ENCODE data around the gene DPYSL4.

DPYSL4 gene

GRCh38 chr10:132197271-132198067 lies 10.7 kb downstream of the DPYSL4 start:
- H3K4me1 ChIP-seq (ENCODE audit: insufficient read depth, low read length) = no peaks in the 10 kb centered on the region
- no peak overlapping the region for H3K9ac ChIP-seq (ENCODE audit: low read depth, low read length)
- H3K36me3 ChIP-seq (ENCODE audit: insufficient read depth, low read length) = peaks cover 3% of the 10 kb centered on the region; the same call in 1 of the 2 replicates
- H3K9me3 ChIP-seq (ENCODE audit: control insufficient read depth, insufficient read depth, low read length) = no peaks in the 10 kb centered on the region

- H3K36me3 ChIP-seq (ENCODE audit: insufficient read depth, low read length) = peaks cover 3% of the 10 kb centered on the region; the same call in 1 of the 2 replicates
- no peaks in the 10 kb centered on the region for H3K9me3 ChIP-seq (ENCODE audit: control insufficient read depth, insufficient read depth, low read length)
- no peak overlapping the region for H3K9ac ChIP-seq (ENCODE audit: low read depth, low read length)
- H3K4me1 ChIP-seq (ENCODE audit: insufficient read depth, low read length) = no peaks in the 10 kb centered on the region
Measured at GRCh38 chr10:132198068-132198370, 11.3 kb downstream of the DPYSL4 start.

DNA sequence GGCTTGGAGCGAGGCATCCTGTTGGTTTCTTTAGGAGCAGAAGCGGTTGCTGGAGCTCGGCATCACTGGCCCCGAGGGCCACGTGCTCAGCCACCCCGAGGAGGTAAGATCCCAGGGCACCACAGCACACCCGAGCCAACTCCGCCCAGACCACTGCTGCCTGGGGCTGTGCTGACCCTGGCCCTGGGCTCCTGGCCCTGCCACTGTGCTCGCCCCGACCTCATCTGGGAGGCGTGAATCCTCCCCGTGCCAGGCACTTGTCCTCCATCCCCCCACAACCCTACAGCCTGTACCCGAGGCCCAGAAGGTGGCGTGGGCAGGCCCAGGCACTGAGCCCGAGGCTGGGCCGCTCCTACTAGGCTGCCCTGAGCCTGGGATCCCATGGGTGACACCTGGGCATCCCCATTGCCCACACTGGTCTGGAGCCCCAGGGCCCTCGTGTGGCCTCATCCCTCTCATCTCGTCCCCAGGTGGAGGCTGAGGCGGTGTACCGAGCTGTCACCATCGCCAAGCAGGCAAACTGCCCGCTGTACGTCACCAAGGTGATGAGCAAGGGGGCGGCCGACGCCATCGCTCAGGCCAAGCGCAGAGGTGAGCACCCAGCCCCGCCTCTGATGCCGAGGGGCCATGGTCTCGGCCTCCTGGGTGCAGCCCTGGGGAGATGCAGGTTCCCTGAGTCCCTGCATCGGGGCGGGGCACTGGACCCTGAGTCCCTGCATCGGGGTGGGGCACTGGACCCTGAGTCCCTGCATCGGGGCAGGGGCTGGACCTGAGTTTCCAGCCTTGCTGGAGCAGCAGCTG lies 11.8 kb downstream of the DPYSL4 start:
- H3K9me3 ChIP-seq (ENCODE audit: control insufficient read depth, insufficient read depth, low read length) = no peaks in the 10 kb centered on the region
- peaks cover 1% of the 10 kb centered on the region; the same call in 1 of the 2 replicates for H3K36me3 ChIP-seq (ENCODE audit: insufficient read depth, low read length)
- H3K4me1 ChIP-seq (ENCODE audit: insufficient read depth, low read length) = no peaks in the 10 kb centered on the region
- H3K9ac ChIP-seq (ENCODE audit: low read depth, low read length) = no peak overlapping the region

GRCh38 chr10:132199268-132199853 lies 12.6 kb downstream of the DPYSL4 start:
- H3K9ac ChIP-seq (ENCODE audit: low read depth, low read length) = no peak overlapping the region
- no peaks in the 10 kb centered on the region for H3K4me1 ChIP-seq (ENCODE audit: insufficient read depth, low read length)
- no peaks in the 10 kb centered on the region for H3K9me3 ChIP-seq (ENCODE audit: control insufficient read depth, insufficient read depth, low read length)
- H3K36me3 ChIP-seq (ENCODE audit: insufficient read depth, low read length) = no peaks in the 10 kb centered on the region

DNA sequence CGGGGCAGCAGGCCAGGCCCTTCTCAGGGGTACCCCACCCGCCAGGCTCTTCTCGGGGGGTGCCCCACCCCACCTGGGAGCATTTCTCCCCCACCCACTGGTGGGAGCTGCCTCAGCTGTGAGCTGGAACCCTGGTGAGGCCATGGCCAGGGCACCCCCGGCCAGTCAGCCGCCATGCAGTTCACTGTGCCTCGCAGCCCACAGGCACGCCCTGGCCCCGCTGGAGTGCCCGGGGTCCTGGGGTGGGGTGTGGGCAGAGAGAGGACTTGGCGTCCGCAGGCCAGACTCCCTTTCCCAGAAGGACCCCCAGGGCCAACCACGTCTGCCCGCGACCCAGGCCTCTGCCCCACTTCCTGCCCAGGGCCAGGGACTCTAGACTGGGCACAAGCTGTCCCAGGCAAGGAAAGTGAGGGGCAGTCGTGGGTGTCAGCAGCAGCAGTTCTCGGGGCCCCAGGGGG lies 13.1 kb downstream of the DPYSL4 start:
- H3K9ac ChIP-seq (ENCODE audit: low read depth, low read length) = no peak overlapping the region
- no peaks in the 10 kb centered on the region for H3K9me3 ChIP-seq (ENCODE audit: control insufficient read depth, insufficient read depth, low read length)
- H3K4me1 ChIP-seq (ENCODE audit: insufficient read depth, low read length) = no peaks in the 10 kb centered on the region
- H3K36me3 ChIP-seq (ENCODE audit: insufficient read depth, low read length) = no peaks in the 10 kb centered on the region

- no peaks in the 10 kb centered on the region for H3K36me3 ChIP-seq (ENCODE audit: insufficient read depth, low read length)
- H3K9me3 ChIP-seq (ENCODE audit: control insufficient read depth, insufficient read depth, low read length) = no peaks in the 10 kb centered on the region
- no peak overlapping the region for H3K9ac ChIP-seq (ENCODE audit: low read depth, low read length)
- H3K4me1 ChIP-seq (ENCODE audit: insufficient read depth, low read length) = no peaks in the 10 kb centered on the region
Measured at GRCh38 chr10:132200344-132201110, 13.8 kb downstream of the DPYSL4 start.

DNA sequence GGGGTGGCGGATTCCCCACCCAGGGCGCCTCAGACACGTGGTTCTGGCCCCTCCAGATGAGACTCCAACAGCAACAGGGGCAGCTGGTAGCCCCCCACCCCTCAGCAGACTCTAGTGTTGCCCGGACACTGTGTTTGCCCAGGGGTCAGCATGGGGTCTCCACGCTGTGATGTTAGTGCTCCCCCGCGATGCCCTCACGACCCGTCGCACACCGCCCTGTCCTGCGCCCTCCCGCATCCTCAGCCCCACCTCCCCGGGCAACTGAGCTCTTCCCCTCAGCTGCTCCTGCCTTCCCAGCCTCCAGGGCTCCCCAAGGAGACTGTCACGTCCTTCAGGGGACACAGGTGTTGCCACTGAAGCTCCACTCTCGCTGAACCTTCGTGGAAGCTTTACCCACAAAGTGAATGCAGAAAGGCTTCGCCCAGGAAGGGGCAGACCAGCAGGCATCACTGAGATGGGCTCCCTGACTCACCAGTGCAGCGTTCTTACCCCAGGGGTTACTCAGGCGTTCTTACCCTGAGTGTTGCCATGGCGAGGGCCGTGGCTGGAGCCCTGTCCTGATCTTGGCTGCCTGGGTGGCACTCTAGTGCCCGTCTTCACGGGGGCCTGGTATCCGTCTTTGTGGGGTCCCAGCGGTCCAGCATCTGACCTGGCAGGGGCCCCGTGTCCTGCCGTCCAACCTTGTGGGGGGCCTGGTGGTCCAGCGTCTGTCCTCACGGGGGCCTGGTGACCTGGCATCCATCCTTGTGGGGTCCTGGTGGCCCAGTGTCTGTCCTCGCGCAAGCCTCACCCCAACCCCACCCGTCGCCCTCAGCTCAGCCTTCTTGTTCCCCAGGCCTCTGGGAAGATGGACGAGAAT lies 14.6 kb downstream of the DPYSL4 start:
- no peaks in the 10 kb centered on the region for H3K4me1 ChIP-seq (ENCODE audit: insufficient read depth, low read length)

DNA sequence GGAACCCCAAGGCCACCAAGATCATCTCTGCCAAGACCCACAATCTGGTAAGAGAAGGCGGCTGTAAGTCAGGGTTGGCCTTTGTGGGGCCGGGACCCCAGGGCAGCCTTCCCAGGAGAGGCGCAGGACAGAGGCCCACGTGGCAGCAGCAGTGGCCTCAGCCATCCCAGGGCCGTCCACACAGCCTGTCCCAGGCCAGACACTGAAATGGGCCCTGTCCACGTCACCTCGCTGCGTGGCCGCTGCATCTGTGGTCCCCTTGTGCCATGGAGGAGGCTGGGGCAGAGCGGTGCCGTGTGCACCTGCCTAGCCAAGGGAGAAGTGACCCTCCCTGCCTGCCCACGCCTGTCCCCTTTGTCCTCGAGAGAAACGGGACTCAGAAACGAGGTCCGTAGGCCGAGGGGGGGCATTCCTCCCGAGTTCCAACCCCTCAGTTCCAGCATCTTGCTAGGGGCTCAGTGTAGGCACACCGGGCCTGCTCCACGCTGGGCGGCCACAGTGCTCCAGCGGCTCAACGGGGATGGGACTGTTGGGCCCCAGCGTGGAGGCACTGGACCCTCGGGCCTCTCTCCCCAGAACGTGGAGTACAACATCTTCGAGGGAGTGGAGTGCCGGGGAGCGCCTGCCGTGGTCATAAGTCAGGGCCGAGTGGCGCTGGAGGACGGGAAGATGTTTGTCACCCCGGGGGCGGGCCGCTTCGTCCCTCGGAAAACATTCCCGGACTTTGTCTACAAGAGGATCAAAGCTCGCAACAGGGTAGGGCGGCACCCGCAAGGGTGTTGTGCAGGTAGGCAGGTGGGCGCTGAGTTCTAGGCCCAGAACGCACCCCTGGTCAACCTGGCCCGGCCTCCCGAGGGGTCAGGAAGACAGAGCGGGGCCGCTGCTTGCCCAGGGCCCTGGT lies 15.6 kb downstream of the DPYSL4 start:
- Histone ChIP-seq H3K9me3 (ENCODE audit: control insufficient read depth, insufficient read depth, low read length) (no peaks in the 10 kb centered on the region), H3K4me1 (ENCODE audit: insufficient read depth, low read length) (no peaks in the 10 kb centered on the region), H3K9ac (ENCODE audit: low read depth, low read length) (no peak overlapping the region), H3K36me3 (ENCODE audit: insufficient read depth, low read length) (no peaks in the 10 kb centered on the region)

More for the DNA sequence above, 14.6 kb downstream of the DPYSL4 start:
- H3K9ac ChIP-seq (ENCODE audit: low read depth, low read length) = no peak overlapping the region
- H3K36me3 ChIP-seq (ENCODE audit: insufficient read depth, low read length) = no peaks in the 10 kb centered on the region
- H3K9me3 ChIP-seq (ENCODE audit: control insufficient read depth, insufficient read depth, low read length) = no peaks in the 10 kb centered on the region

- Histone ChIP-seq H3K4me1 (ENCODE audit: insufficient read depth, low read length) (no peaks in the 10 kb centered on the region), H3K9ac (ENCODE audit: low read depth, low read length) (no peak overlapping the region), H3K9me3 (ENCODE audit: control insufficient read depth, insufficient read depth, low read length) (no peaks in the 10 kb centered on the region), H3K36me3 (ENCODE audit: insufficient read depth, low read length) (no peaks in the 10 kb centered on the region)
Measured at GRCh38 chr10:132203256-132204077, 16.7 kb downstream of the DPYSL4 start.

DNA sequence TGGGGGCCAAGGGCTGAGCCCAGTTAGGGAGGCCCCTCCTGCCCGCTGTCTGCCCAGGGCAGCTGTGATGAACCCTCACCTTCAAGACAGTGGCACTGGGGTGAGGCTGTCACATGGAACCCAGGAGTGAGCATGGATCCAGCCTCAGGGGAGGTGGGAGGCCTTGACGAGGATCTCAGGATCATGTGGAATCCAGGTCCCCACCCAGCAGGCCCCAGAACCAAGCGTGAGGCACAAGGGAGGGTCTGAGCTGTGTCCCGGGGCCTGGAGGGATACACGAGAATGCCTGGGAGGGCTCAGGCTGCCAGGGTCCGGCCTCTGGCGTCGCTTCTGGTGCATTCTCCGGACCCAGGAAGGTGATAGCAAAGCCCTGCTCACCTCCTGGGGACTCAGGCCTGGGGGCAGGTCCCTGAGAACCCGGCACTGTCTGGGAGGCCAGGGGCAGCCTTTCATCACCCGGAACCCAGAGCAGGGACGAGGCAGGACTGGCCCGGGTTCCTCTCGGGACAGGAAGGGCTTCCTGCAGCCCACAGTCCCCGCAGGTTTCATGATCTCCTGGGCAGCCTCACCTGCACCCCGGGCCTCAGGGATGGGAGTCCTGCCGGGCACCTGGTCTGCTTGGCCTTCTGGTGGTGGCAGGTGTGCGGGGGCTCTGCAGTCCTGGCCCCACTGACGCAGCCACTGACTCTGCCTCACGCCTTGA lies 17.5 kb downstream of the DPYSL4 start:
- Histone ChIP-seq H3K36me3 (ENCODE audit: insufficient read depth, low read length) (no peaks in the 10 kb centered on the region), H3K9me3 (ENCODE audit: control insufficient read depth, insufficient read depth, low read length) (no peaks in the 10 kb centered on the region), H3K4me1 (ENCODE audit: insufficient read depth, low read length) (no peaks in the 10 kb centered on the region), H3K9ac (ENCODE audit: low read depth, low read length) (no peak overlapping the region)

- no peaks in the 10 kb centered on the region for H3K36me3 ChIP-seq (ENCODE audit: insufficient read depth, low read length)
- no peak overlapping the region for H3K9ac ChIP-seq (ENCODE audit: low read depth, low read length)
- no peaks in the 10 kb centered on the region for H3K9me3 ChIP-seq (ENCODE audit: control insufficient read depth, insufficient read depth, low read length)
- H3K4me1 ChIP-seq (ENCODE audit: insufficient read depth, low read length) = no peaks in the 10 kb centered on the region
Measured at GRCh38 chr10:132204781-132205473, 18.2 kb downstream of the DPYSL4 start.
